ACHN (cell line): ENCODE results near the gene MCF2L.
"Not testable (repeated sequence)": the region's sequence is repeated elsewhere in the genome, so short reads cannot be mapped to it uniquely, and the experiment has no call there.

Source experiments
- DNase-seq: peaks from one replicate; pipeline ENCODE4 v3.0.0-alpha.2; 2015
- in situ Hi-C: cut with HindIII; loops from 2 replicates; pipeline ENCODE4 v1.10.0; 2017; ENCODE audit warnings: low sequenced_read_pairs, low pct_ligation_motif_present, low pct_unique_long_range_greater_than_20kb

MCF2L gene

DNA sequence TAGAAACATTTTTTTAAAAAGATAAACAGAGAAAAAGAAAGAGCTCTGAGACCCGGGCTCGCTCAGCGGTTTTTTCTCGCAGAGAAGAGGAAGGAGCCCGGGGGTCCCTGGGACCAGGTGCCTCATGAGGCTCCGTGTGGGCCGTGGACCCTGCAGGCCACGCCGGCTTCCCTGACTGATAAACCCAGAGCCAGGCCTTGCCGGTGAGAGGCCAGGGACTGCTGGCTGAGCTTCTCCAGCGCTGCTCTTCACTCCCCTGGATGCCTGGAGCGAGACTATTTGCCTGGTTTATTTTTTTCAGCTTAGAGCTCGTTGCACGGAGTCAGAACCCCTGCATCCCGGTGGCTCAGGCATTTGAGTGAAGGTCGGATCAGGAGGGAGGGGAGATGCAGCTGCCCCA is 83.2 kb downstream of the MCF2L start:
- DNase-seq: no peak
- in situ Hi-C loops: no loop called here

DNA sequence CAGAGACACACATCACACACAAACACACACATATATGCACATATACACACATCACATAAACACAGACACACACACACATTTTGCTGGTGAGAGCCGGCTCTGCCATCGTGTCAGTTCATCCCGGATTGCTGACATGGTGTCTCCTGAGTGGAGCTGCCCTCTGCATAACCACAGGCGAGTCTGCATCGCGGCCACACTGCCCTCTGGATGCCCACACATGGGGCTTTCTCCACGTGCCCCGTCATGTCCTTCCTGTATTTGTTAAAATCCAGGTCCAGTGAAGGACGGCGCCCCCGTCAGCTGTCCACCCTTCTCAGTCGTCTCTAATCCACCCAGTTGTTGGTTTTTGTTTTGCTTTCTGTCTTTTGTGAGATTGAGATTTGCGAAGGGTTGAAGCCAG is 84.0 kb downstream of the MCF2L start:
- DNase-seq: no peak
- in situ Hi-C loops: no loop called here

DNA sequence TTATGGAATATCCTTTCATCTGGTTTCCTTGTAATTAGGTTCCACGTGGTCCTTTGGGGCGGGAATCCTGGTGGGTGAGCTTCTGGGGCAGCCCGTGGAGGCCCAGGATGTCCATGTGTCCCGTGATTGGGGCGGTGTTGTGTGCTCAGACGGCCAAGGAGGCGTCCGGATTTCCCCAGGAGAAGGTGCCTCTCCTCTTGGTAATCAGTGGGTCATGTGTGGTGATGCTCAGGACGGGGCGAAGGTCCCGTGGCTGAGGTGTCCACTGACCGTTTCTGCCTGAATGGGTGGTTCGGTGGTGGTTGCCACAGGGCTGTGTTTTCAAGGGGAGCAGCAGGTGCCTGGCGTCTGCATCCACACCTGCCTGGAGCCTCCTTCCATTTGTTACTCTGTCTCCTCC is 84.4 kb downstream of the MCF2L start:
- no peak for DNase-seq
- in situ Hi-C loops: no loop called here

DNA sequence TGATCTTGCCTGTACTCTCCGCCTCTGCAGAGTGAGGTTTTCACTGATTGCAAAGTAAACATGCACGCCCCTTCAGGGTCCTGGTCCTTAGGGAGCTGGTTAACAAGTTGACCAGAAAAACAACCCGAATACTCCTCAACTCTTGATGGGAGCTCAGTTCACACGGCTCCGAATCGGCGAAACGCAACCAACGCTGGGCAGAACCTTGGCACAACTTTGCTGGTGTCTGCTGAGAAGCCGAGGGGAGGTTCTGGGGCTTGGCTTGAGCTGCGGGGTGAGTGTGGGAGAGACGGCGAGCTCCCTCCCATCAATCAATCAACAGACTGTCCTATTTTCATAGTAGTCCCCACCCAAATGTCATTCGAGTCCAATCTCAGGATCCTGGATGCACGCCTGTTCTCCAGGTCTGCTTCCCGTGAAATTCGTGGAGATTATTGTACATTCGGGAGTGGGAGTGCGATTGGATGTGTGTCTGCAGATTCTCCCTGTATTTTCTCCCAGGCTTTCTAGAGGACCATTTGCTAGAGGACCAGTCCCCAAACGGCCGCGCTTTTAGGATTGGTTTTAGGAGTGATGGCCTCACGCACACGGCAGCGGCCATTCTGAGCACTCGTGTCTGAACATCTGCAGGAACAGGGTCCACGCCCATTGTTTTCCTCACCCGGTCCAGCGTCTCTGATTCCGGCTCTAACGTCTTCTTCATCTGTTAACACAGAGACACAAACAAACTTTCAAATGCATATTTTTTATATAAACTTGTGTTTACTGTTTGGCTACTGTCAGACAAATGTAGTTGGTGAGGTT is 85.0 kb downstream of the MCF2L start:
- in situ Hi-C loops: no loop called here
- no peak for DNase-seq

DNA sequence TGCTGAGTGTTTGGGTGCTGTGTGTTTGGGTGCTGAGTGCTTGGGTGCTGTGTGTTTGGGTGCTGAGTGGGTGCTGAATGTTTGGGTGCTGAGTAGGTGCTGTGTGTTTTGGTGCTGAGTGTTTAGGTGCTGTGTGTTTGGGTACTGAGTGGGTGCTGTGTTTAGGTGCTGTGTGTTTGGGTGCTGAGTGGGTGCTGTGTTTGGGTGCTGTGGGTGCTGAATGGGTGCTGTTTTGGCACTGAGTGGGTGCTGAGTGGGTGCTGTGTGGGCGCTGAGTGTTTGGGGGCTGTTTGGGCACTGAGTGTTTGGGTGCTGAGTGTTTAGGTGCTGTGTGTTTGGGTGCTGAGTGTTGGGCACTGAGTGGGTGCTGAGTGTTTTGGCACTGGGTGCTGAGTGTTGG is 88.1 kb downstream of the MCF2L start:
- in situ Hi-C loops: no loop called here
- DNase-seq: no peak

DNA sequence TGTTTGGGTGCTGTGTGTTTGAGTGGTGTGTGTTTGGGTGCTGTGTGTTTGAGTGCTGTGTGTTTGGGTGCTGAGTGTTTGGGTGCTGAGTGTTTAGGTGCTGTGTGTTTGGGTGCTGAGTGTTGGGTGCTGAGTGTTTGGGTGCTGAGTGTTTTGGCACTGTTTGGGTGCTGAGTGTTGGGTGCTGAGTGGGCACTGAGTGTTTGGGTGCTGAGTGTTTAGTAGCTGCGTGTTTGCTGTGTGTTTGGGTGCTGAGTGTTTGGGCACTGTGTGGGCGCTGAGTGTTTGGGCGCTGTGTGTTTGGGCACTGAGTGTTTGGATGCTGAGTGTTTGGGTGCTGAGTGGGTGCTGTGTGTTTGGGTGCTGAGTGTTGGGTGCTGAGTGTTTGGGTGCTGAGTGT is 88.5 kb downstream of the MCF2L start:
- DNase-seq, in situ Hi-C loops: not testable (repeated sequence)

DNA sequence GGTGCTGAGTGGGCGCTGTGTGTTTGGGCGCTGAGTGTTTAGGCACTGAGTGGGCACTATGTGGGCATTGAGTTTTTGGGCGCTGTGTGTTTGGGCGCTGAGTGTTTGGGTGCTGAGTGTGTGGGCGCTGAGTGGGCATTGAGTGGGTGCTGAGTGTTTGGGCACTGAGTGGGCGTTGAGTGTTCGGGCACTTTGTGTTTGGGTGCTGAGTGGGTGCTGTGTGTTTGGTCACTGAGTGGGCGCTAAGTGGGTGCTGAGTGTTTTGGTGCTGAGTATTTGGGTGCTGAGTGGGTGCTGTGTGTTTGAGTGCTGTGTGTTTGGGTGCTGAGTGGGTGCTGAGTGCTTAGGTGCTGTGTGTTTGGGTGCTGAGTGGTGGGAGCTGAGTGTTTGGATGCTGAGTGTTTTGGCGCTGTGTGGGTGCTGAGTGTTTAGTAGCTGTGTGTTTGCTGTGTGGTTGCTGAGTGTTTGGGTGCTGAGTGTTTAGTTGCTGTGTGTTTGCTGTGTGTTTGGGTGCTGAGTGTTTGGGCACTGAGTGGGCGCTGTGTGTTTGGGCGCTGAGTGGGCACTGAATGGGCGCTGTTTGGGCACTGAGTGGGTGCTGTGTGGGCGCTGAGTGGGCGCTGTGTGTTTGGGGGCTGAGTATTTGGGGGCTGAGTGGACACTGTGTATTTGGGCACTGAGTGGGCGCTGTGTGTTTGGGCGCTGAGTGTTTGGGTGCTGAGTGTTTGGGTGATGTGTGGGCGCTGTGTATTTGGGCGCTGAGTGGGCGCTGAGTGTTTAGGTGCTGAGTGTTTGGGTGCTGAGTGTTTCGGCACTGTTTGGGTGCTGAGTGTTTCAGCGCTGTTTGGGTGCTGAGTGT is 89.3 kb downstream of the MCF2L start:
- DNase-seq: no peak
- in situ Hi-C loops: no loop called here

DNA sequence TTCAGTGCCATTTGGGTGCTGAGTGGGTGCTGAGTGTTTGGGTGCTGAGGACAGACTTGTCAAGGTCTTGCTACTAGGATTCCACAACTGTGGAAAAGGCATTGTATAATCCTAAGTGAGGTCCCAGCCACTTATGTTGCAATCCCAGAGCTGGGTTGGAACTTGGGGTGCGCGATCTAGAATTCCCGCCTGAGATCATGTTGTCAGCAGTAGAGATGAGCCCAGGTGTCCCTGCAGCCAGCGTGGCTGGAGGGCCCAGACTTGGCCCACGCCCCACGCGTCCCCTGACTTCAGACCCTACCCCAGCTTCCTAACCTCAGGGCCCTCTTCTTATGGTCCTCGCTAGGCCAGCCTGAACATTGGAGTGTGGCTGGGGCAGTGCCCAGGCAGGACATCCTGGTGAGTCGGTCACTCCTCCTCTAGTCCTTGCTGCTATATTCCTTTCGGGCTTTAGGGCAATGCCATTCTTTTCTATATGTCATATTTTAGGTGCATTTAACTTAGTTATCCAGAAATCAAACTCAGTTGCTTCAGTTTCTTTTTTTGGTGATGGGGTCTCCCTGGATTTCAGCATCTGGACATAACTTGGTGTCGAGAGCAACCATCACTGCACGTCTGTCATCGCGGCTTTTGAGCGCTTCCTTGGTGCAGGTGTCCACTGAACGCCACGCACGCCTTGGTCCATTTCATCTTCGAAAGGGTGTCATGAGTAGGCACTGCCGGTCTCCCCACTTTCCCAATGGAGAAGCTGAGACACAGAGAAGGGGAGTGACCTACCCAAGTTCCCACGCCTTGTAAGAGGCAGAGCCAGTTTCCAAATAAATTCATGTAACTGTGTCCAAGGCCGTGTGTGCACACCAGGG is 90.2 kb downstream of the MCF2L start:
- DNase-seq: no peak
- in situ Hi-C loops: no loop called here

DNA sequence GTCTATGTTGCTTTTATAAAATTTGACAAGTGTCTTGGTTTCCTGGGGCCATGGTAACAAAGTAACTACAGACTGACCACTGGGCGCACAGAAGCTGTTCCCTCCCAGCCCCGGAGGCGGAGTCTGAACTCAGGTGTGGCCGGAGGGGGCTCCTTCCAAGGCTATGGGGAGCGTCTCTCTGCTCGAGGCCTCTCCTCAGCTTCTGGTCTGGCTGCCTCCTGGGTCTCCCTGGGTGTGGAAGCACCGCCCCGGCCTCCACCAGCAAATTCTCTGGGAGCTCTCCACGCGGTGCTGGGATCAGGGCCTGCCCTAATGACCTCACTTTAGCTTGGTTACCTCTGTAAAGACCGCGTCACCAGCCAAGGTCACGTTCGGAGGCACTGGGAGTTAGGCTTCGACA is 90.9 kb downstream of the MCF2L start:
- in situ Hi-C loops: no loop called here
- DNase-seq: no peak

DNA sequence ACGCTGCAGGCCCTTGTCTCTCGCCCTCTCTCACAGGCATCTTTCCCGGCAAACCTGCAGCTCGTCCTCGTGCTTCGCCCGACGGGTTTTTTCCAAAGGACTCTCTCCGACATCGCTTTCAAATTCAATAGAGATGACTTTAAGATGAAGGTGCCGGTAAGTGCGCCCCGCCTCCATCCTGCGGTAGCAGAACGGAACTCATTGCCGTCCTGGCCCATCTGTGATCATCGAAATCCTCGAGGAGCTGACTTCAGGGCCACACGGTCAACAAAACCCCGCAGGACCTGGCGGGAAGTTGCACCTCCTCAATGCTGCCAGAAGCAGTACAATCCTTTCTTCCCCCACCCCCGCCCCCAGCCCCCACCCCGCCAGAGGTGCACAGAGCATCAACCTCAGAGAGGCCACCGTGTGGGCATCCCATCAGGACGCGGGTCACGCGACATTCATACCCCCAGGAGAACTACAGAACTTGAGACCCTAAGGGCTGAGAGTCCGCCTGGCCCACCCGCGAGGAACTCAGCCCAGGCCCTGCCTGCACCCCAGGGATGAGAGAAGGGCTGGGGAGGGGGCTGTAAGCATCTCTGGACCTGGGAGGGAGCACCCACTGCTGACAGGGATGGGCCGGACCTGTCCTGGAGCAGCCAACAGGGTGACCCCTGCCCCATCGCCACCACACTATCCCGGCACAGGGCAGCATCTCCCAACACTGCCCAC is 91.7 kb downstream of the MCF2L start:
- DNase-seq: no peak
- in situ Hi-C loops: no loop called here

DNA sequence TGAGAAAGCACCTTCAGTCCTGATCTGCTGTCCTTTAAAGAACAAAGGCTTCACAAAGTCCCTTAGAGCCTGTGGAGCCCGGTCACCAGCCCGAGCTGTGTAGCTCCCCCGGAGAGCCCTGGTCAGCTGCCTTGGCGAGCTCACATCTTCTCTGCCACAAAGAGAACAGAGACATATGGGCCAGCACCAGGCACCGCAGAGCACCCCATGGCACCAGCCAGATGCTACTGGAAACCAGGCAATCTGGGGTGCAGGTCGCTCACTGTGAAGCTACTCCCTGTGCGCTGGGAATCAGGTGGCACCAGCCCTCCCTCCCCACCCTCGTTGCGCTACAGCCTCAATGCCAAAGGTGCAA is 92.2 kb downstream of the MCF2L start:
- in situ Hi-C loops: no loop called here
- no peak for DNase-seq

DNA sequence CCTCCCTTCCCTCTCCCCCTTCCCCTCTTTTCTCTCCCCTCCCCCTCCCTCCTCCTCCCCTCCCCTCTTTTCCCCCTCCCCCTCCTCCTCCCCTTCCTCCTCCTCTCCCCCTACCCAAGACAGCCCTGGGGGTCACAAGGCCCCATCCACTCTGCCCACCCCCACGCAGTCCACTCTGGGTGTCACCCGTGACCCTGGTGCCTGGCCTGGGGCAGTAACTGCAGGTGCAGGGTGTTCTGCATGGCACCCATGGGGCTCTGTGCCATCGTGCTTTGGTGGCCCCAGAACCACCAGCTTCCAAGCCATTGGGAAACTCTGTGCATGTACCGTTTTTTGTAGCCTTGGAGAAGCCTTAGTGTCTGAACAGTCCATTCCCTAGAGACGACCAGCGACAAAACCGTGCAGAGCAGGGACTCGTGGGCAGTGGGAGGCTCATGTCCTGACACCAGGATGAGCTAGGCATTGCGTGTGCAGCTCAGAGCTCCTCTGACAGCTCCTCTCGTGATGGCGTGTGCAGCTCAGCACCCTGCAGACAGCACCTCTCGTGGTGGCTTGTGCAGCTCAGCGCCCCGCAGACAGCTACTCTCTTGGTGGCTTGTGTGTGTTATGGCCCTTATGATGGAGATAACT is 92.9 kb downstream of the MCF2L start:
- in situ Hi-C loops: no loop called here
- DNase-seq: no peak

DNA sequence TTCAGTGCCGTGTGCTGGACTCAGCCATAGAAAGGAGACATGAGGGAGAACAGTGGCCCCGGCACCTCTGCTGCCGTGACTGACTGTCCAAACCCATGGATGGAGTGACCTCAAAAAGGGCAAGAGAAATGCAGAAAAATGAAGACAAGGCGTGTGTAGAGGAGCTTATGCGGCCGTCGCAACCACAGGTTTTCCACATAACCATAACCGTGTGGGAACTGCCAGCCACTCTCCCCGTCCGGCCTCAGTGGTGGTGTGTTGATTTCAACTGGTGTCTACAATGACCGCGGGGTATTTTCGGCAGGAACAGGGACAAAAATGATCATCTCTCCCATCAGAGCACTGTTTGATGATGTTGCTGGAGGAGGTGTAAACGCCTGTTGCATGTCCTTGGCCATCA is 93.7 kb downstream of the MCF2L start:
- no peak for DNase-seq
- in situ Hi-C loops: no loop called here

DNA sequence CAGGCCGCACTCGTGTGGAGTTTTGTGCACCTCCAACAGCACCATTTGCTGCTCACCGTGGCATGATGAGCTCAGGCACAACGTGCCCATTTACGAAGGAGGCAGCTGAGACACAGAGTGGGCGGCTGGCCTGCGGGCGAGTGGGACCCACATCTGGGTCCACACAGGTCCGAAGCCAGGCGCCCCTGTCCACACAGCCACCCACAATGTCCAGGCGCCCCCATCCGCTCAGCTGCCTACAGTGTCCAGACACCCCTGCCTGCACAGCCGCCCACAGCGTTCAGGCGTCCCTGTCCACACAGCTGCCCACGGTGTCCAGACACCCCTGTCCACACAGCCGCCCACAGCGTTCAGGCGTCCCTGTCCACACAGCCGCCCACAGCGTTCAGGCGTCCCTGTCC is 94.1 kb downstream of the MCF2L start:
- DNase-seq: no peak
- in situ Hi-C loops: no loop called here

DNA sequence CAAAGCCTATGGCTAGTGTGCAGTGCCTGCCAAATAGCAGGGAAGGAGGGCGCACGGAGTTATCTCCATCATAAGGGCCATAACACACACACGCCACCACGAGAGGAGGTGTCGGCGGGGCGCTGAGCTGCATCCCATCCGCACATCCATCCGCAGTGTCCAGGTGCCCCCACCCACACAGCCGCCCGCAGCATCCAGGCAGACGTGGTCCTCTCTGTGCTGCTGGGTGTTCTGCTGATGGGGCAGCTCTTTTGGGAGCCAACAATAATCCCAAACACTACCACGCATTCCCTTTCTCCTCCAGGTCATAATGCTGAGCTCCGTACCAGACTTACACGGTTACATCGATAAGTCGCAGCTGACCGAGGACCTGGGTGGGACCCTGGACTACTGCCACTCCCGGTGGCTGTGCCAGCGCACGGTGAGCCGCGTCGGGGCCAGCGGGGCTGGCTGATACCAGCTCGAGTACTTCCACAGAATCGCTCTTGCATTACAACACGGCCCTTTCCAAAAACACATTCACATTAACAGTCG is 95.1 kb downstream of the MCF2L start:
- no peak for DNase-seq
- in situ Hi-C loops: no loop called here

DNA sequence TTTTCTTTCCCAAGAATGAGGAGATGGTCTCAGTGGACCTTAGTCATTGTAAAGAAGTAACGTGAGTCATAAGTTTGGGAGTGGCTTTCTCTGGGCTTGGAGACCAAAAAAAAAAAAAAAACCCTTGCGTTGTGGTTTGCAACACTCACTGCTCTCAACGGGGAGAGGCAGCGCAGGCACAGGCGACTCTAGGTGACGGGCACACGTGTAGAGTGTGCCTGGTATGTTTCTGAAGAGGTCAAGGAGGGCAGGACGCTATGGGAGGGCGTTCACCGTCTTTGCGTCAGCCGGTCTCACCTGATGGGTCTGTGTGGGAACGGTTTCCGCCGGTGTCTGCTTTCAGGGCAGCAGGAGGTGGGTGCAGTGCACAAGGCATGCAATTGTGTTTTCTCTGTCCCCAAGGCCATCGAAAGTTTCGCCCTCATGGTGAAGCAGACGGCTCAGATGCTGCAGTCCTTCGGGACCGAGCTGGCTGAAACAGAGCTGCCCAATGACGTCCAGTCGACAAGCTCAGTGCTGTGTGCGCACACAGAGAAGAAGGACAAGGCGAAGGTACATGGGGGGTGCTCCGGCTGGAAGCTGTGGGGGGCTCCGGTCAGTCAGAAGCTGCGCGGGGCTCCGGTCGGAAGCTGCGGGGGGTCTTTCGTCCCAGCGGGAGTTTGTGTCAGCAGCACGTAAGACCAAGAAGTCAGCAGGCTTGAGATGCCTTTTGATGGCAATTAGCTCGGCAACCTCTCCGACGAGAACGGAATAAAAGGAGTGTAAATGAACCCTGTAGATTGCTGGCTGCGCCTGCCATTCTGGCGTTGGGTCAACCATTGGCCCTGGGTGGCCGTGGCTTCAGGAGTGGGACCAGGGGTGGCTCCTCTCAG is 95.8 kb downstream of the MCF2L start:
- in situ Hi-C loops: no loop called here
- DNase-seq: peak; percentile 51
